ENCODE measurements around the gene TAF1C. TPM values are rescaled to one million over a fixed set of nuclear protein-coding genes. Genes with fewer than 3 reads are reported as not detected.

TAF1C gene
- total and polyA plus RNA-seq, 11 donors = 16.3 to 34.4 (median 22.3) TPM

DNA sequence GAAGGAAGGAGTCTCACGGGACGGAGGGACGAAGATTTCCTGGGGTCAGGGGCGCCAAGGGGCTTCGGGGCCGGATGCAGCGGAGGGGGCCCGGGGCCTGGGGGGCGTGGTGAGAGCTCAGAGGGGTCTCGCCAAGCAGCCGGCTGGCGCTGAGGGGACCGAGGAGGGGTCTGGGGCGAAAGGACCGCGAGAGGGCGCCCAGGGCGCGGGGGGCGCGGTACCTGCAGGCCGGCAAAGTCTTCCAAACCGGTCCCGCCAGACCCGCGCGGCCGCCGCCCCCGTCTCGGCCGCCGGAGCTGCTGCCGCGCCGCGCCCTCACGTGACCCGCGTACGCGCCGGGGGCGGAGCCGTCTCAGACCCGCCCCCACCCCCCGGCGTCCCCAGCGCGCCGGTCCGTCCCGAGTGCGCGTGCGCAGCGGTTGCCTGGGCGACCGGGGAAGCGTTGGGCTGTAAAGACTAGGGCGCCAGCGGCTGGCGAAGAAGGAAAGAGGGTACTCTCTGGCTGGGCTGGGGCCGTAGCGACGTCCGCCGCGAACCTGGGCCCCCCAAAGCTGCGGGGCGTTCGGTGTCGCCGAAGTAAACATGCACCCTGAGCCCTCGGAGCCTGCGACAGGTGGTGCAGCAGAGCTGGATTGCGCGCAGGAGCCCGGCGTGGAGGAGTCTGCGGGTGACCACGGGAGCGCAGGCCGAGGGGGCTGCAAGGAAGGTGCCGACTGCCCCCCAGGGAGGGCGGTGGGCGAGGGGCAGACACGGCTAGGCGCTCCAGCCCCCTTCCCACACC, 41.8 kb downstream of the TAF1C start, which contains the start of the genes DNAAF1 and HSDL1:
Gene DNAAF1, plus strand, starts transcription at position 450 of the 781 bp plus-strand sequence. Its CDS starts 133 bp downstream, at position 583.
Gene HSDL1, minus strand, starts transcription at position 319 of the 781 bp plus-strand sequence. CDS start 13,856 bp downstream, outside the sequence.
- intact Hi-C loops (cut with DNase I) = loop anchor here in 8 of 10 donors (2.0 to 10.0 kb wide), 5 partner anchors 37 to 63 kb away; partner anchors contain the start of gene TAF1C (in 4 of the 8)
- Histone ChIP-seq H3K27me3 (peaks cover 0 to 2% (median 0%) of the 10 kb centered on the region in 9 donors), H3K36me3 (no peaks in the 10 kb centered on the region), H3K4me1 (peaks cover 0 to 26% (median 10%) of the 10 kb centered on the region in 12 donors), H3K9me3 (no peaks in the 10 kb centered on the region), H3K27ac (peak within 1 kb of the TSS; percentile 50 to 96 (median 80)), H3K4me3 (peak within 1 kb of the TSS; percentile 78 to 99 (median 94))
- ATAC-seq = peak; percentile 84 to 96 (median 94)
- WGBS, 4 donors = 0 to 1% (median 1%) methylated on average over 13 to 89 of the region's 89 CpGs
- peak; percentile 90 to 96 (median 91) for DNase-seq
- peak; percentile 76 to 82 for TF ChIP-seq POLR2A (IDR thresholded peaks at IDR 0.05)
- TF ChIP-seq, protein P1, sequence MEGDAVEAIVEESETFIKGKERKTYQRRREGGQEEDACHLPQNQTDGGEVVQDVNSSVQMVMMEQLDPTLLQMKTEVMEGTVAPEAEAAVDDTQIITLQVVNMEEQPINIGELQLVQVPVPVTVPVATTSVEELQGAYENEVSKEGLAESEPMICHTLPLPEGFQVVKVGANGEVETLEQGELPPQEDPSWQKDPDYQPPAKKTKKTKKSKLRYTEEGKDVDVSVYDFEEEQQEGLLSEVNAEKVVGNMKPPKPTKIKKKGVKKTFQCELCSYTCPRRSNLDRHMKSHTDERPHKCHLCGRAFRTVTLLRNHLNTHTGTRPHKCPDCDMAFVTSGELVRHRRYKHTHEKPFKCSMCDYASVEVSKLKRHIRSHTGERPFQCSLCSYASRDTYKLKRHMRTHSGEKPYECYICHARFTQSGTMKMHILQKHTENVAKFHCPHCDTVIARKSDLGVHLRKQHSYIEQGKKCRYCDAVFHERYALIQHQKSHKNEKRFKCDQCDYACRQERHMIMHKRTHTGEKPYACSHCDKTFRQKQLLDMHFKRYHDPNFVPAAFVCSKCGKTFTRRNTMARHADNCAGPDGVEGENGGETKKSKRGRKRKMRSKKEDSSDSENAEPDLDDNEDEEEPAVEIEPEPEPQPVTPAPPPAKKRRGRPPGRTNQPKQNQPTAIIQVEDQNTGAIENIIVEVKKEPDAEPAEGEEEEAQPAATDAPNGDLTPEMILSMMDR (IDR thresholded peaks at IDR 0.05) = peak in 4 of 12 donors; percentile 3 to 28 (median 15)

DNA sequence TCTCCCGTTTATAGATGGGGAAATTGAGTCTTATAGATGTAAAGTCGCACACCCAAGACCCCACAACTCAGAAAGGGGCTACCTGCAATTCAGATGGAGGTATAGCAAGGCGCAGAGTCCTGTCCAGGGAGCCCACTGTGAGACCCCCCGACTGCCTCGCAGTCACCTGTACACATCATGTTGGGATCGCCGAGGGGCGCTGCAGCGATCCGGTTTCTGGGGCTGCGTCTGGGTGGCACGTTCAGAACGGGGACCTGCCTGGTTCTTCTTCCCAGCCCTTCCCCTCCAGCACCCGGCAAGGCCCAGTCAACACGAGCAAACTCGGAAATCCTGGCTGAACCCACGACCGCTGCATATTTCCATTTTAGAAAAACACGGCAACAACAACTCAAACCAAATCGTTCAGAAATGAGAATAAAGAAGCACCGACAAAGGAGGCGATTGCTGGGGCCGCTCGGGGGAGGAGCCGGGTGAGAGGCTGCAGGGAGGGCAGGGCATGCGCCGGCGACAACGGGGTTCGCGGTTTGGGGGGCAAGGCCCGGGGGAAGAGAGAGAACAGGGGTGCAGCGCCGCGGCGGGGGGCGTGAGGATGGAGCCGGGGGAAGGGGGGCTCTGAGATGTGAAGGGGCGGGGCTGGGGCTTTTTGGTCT, 42.5 kb downstream of the TAF1C start:
- H3K27ac ChIP-seq = peak overlapping the region; percentile 50 to 96 (median 80)
- TF ChIP-seq, protein P1 (IDR thresholded peaks at IDR 0.05) = peak in 1 of 12 donors; percentile 7
- TF ChIP-seq POLR2A (IDR thresholded peaks at IDR 0.05) = no peak
- no peaks in the 10 kb centered on the region for H3K36me3 ChIP-seq
- peak overlapping the region; percentile 78 to 99 (median 94) for H3K4me3 ChIP-seq
- WGBS, 4 donors = 0 to 2% (median 1%) methylated on average over 36 to 39 of the region's 39 CpGs
- intact Hi-C loops (cut with DNase I) = loop anchor here in 5 of 10 donors (2.0 to 10.0 kb wide), 5 partner anchors 38 to 62 kb away; partner anchors contain the start of gene TAF1C (in 3 of the 5)
- no peaks in the 10 kb centered on the region for H3K9me3 ChIP-seq
- no peaks in the 10 kb centered on the region for H3K27me3 ChIP-seq
- DNase-seq (peak in 3 of 5 donors; percentile 26 to 69 (median 45)), ATAC-seq (peak in 3 of 4 donors; percentile 27 to 44 (median 40))
- peaks cover 0 to 27% (median 10%) of the 10 kb centered on the region in 12 donors for H3K4me1 ChIP-seq

DNA sequence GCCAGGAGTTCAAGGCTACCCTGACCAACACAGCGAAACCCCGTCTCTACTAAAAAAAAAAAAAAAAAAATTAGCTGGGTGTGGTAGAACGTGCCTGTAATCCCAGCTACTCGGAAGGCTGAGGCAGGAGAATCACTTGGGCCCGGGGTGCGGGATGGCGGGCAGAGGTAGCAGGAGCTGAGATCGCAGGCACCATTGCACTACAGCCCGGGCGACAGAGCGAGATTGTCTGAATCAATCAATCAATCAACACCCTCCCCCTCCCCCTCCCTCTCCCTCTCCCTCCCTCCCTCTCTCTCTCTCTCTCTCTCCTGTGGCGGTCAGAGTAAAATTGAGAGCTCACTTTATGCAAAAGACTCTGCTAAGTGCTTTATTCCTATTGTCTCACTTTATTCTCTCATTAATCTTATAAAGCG, 43.1 kb downstream of the TAF1C start:
- no peak for ATAC-seq
- Histone ChIP-seq H3K27ac (peak overlapping the region in 4 of 12 donors; percentile 76 to 96 (median 84)), H3K27me3 (no peaks in the 10 kb centered on the region), H3K36me3 (no peaks in the 10 kb centered on the region), H3K4me1 (peaks cover 0 to 32% (median 11%) of the 10 kb centered on the region in 12 donors), H3K4me3 (peak overlapping the region; percentile 78 to 99 (median 94)), H3K9me3 (no peaks in the 10 kb centered on the region)
- intact Hi-C loops (cut with DNase I) = loop anchor here in 5 of 10 donors (2.0 to 10.0 kb wide), 5 partner anchors 39 to 61 kb away; partner anchors contain the start of gene TAF1C (in 3 of the 5)
- DNase-seq = no peak
- 30 to 48% (median 39%) methylated on average over 13 of the region's 13 CpGs for WGBS, 4 donors
- TF ChIP-seq, protein P1 (IDR thresholded peaks at IDR 0.05) = no peak
- TF ChIP-seq POLR2A (IDR thresholded peaks at IDR 0.05) = no peak

Measured in heart left ventricle (tissue), 16 donors.